GM13977 (cell line): ENCODE measurements around the gene ARL6IP1.

Experiments
- DNase-seq: peaks from one replicate; pipeline ENCODE4 v3.0.0; 2012; ENCODE audit warnings: low spot score
- in situ Hi-C: fragments of 300-500 bp; cut with MboI; formaldehyde crosslinking; loops from one replicate; pipeline ENCODE4 v1.12.0; 2022; ENCODE audit warnings: low sequenced_read_pairs, low pct_unique_long_range_greater_than_20kb, mixed read lengths, inconsistent platforms; ENCODE audit not compliant: unreplicated experiment
- TF ChIP-seq, protein P1 (sequence below): IDR thresholded peaks from 2 replicates; pipeline ENCODE4 v1.5.1; 2012; ENCODE audit warnings: mild to moderate bottlenecking, control low read depth; ENCODE audit not compliant: insufficient read depth; ENCODE audit errors: extremely low read depth, missing control alignments

ARL6IP1 gene

DNA sequence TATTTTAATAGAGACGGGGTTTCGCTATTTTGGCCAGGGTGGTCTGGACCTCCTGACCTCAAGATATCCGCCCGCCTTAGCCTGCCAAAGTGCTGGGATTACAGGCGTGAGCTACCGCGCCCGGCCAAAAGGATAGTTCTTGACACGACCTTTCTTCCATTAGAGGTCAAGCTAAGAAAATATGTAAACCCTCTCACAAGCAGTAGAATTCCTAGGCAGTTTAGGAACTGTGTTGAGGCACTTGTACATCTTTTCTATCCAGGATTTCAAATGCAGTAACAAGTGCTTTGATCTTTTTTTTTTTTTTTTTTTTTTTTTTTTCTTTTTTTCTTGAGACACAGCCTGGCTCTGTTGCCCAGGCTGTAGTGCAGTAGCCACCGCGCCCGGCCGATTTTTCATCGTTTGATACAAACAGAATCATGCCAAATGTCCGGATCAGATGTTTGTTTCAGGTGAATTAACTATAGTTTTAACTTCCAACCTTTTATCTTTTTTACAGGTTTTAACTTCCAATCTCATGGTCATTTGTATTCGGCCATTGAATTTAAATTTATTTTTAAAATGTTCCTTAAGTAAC is 1.5 kb upstream of the ARL6IP1 start:
- TF ChIP-seq, protein P1, sequence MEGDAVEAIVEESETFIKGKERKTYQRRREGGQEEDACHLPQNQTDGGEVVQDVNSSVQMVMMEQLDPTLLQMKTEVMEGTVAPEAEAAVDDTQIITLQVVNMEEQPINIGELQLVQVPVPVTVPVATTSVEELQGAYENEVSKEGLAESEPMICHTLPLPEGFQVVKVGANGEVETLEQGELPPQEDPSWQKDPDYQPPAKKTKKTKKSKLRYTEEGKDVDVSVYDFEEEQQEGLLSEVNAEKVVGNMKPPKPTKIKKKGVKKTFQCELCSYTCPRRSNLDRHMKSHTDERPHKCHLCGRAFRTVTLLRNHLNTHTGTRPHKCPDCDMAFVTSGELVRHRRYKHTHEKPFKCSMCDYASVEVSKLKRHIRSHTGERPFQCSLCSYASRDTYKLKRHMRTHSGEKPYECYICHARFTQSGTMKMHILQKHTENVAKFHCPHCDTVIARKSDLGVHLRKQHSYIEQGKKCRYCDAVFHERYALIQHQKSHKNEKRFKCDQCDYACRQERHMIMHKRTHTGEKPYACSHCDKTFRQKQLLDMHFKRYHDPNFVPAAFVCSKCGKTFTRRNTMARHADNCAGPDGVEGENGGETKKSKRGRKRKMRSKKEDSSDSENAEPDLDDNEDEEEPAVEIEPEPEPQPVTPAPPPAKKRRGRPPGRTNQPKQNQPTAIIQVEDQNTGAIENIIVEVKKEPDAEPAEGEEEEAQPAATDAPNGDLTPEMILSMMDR, result no peak
- DNase-seq, result no peak
- in situ Hi-C loops, result no loop called here

DNA sequence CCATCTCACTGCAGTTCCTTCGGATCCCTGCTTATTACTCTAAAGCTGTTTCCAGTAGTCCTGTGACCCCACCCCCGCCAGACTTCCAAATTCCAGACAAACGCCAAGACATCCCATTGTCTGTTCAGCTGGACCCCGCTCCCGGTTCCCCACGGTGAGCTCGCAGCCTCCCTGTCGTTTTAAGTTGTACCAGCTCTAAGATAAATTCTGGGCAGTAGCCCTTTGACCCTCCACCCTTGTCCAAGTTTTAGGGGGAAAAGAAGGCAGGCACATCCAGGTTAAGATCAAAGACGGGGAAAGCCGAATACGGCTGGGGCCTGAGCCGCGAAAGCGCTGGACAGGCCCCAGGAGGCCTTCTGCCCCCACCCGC is 589 bp downstream of the ARL6IP1 start:
- in situ Hi-C loops, result no loop called here
- DNase-seq, result no peak
- TF ChIP-seq, protein P1, result no peak

DNA sequence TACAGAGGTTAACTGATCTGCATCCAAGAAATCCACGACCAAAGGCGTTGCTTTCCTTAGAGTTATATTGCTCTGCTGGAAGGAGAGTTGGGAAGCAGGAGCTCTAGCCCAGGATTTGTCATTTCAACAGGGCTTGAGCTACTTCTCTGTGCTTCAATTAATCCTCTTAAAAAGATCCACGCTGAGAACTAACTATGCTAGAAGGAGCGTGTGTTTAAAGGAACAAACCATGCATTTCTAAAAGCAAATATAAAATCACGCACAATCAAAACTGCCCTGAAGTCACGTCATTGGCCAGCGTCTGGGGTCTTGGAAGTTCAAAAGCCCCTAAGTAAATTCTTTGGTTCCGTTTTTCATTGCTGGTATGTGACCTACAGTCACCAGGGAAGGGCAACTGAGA is 1.1 kb downstream of the ARL6IP1 start:
- TF ChIP-seq, protein P1, result no peak
- in situ Hi-C loops, result no loop called here
- no peak for DNase-seq

DNA sequence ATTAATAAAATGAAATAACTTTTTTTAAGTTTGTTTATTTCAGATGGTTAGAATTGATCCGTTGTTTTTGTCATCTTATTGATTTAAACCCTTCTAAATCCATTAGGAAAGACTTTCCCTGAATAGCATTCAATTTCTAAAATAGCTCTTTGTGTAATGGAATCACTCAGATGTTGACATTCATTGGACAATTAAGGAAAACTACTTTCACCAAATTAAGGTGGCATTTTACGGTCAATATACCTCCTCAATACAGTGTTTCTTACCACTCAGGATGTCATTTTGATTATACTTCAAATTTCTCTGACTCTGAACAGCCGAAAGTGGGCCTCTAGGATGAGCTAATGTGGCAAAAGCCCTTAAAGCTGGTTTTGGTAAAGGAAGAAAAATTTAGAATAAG is 1.8 kb downstream of the ARL6IP1 start:
- DNase-seq, result no peak
- TF ChIP-seq, protein P1, result no peak
- in situ Hi-C loops, result loop anchor here (25.0 kb wide), 1 partner anchor 1512 kb away; no protein-coding TSS in a partner anchor

DNA sequence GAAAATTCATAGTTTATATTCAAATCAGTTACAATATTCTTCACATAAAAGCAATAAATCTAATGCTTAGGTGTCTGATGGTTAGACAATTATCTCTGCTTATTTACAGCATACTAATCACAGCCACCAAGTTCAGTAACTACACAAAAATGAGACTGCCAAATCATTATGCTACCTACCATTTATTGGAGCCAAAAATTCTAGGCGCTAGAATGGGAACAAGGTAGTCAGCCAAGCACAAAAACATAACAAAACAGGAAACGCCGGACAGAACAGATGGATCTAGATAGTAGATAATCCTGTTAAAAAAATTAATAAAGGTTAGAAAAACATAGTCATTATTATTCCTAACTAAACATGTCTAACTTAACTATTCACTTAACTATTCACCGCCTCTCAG is 3.6 kb downstream of the ARL6IP1 start:
- in situ Hi-C loops, result loop anchor here (25.0 kb wide), 1 partner anchor 1510 kb away; no protein-coding TSS in a partner anchor
- TF ChIP-seq, protein P1, result no peak
- no peak for DNase-seq

DNA sequence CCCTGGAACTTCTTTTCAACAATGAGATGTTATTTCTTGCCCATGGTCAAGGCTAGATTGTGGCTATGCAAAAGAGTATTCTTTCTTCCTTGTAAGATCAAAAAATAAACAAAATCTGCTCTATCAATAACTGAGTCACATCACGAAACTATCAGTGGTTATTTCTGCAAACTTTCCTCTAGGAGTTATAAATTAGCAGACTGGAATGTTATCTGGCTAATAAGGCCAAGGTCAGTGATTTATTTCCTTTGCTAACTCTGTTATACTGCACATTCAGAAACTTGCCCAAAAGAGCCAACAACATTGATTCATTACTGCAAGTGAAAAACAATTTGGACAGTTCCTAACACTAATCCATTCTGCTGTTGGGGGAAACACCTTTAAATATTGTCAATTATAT is 5.0 kb downstream of the ARL6IP1 start:
- TF ChIP-seq, protein P1, result no peak
- in situ Hi-C loops, result loop anchor here (25.0 kb wide), 1 partner anchor 1509 kb away; no protein-coding TSS in a partner anchor
- no peak for DNase-seq
